K562 (cell line): ENCODE data around the gene TBC1D16. TPM values are rescaled to one million over a fixed set of nuclear protein-coding genes. Genes with fewer than 3 reads are reported as not detected.

Experiments used
- CBX5 ChIP-seq: IDR thresholded peaks from 2 replicates; pipeline ENCODE4 v1.6.1; 2014; ENCODE audit warnings: low read depth, borderline replicate concordance
- CREB5 ChIP-seq: fragments of 250-450 bp; sonication (Bioruptor Pico); IDR thresholded peaks from 2 replicates; pipeline ENCODE4 v1.5.0; 2020; ENCODE audit warnings: mild to moderate bottlenecking
- HDAC6 ChIP-seq: IDR thresholded peaks from 2 replicates; pipeline ENCODE4 v1.6.1; 2012; ENCODE audit warnings: low read depth, mild to moderate bottlenecking, control low read depth, inconsistent platforms, low read length, moderate library complexity
- HES1 ChIP-seq: fragments of 450-650 bp; IDR thresholded peaks from 2 replicates; pipeline ENCODE4 v1.6.1; 2016; ENCODE audit warnings: low read depth, mild to moderate bottlenecking, moderate library complexity
- HEY1 ChIP-seq: fragments of 250-450 bp; sonication (Bioruptor Pico); IDR thresholded peaks from 2 replicates; pipeline ENCODE4 v1.5.0; 2020; ENCODE audit warnings: mild to moderate bottlenecking, moderate library complexity, borderline replicate concordance
- HNRNPUL1 ChIP-seq: fragments of 200-400 bp; formaldehyde crosslinking; IDR thresholded peaks from 2 replicates; pipeline ENCODE4 v1.6.1; 2017; ENCODE audit warnings: low read length
- MAFF ChIP-seq: IDR thresholded peaks from 2 replicates; pipeline ENCODE4 v1.6.1; 2012; ENCODE audit warnings: low read length, improper control_type of control experiment
- NR2C1 ChIP-seq, 2 experiments: fragments of 450-650 bp; IDR thresholded peaks; 2 replicates each; pipeline ENCODE4 v1.6.1; 2017; ENCODE audit warnings: mild to moderate bottlenecking in 2 of 2, antibody characterized with exemption in 1 of 2, inconsistent platforms in 1 of 2, missing compliant biosample characterization in 1 of 2, missing genetic modification characterization in 1 of 2
- POLR3A ChIP-seq: IDR thresholded peaks from 2 replicates; pipeline ENCODE4 v1.6.1; 2011; ENCODE audit warnings: borderline replicate concordance, mild to moderate bottlenecking, moderate library complexity; ENCODE audit not compliant: insufficient read length, insufficient read depth; ENCODE audit errors: extremely low read depth
- PRPF4 ChIP-seq: fragments of 200-400 bp; formaldehyde crosslinking; IDR thresholded peaks from one replicate; pipeline ENCODE4 v1.6.1; 2017; ENCODE audit warnings: low read length, low read depth, mild to moderate bottlenecking; ENCODE audit not compliant: insufficient read depth, poor library complexity, severe bottlenecking
- SIN3B ChIP-seq: fragments of 450-650 bp; IDR thresholded peaks from 2 replicates; pipeline ENCODE4 v1.6.1; 2017; ENCODE audit warnings: low read depth, mild to moderate bottlenecking, moderate library complexity
- SMAD4 ChIP-seq: fragments of 250-450 bp; sonication (Bioruptor Pico); conservative IDR thresholded peaks from 2 replicates; pipeline ENCODE4 v1.8.0; 2021; ENCODE audit warnings: inconsistent platforms, mild to moderate bottlenecking, moderate library complexity
- SUPT5H ChIP-seq: fragments of 450-650 bp; IDR thresholded peaks from 2 replicates; pipeline ENCODE4 v1.6.1; 2016
- TCF7 ChIP-seq: sonication (generic); IDR thresholded peaks from 2 replicates; pipeline ENCODE4 v1.6.1; 2016; ENCODE audit warnings: antibody characterized with exemption, borderline replicate concordance
- THAP12 ChIP-seq: fragments of 250-450 bp; sonication (Bioruptor Pico); IDR thresholded peaks from 2 replicates; pipeline ENCODE4 v1.9.0; 2021; ENCODE audit warnings: mild to moderate bottlenecking, inconsistent platforms
- VEZF1 ChIP-seq: fragments of 200-800 bp; sonication (Bioruptor generic); IDR thresholded peaks from 2 replicates; pipeline ENCODE4 v1.6.1; 2017; ENCODE audit warnings: missing genetic modification characterization, missing compliant biosample characterization
- XRCC5 ChIP-seq: fragments of 200-400 bp; formaldehyde crosslinking; IDR thresholded peaks from 2 replicates; pipeline ENCODE4 v1.6.1; 2017; ENCODE audit warnings: low read depth, mild to moderate bottlenecking, low read length
- ZKSCAN3 ChIP-seq: fragments of 250-450 bp; sonication (Bioruptor Pico); IDR thresholded peaks from 2 replicates; pipeline ENCODE4 v1.4.0; 2020
- ZNF134 ChIP-seq: fragments of 250-450 bp; sonication (Bioruptor Pico); conservative IDR thresholded peaks from 2 replicates; pipeline ENCODE4 v1.4.0; 2020
- ZNF511 ChIP-seq: sonication (generic); formaldehyde crosslinking; IDR thresholded peaks from 2 replicates; pipeline ENCODE4 v1.8.0; 2022; ENCODE audit warnings: mild to moderate bottlenecking, missing genetic modification reagents
- polyA plus RNA-seq, 8 experiments: library from polyadenylated mRNA; depleted of rRNA in 4 of 8; stranded (reverse) in 5 of 8; unstranded in 3 of 8; fragments of >200 nt; fragmentation: Nextera tagmentation in 2 of 8; fragmentation: Illumina TruSeq in 1 of 8; extraction: Ambion mirVana in 2 of 8; extraction: Trizol in 1 of 8; gene quantifications; 2 replicates each; pipeline versions ENCODE4 v1.2.1 to v1.2.3, GENCODE V29; 2011 to 2014; ENCODE audit warnings: inconsistent platforms in 1 of 8, missing spikeins in 1 of 8
- total RNA-seq, 7 experiments: library from RNA; depleted of rRNA in 6 of 7; stranded (reverse); fragments of >200 nt in 6 of 7; fragmentation: Illumina TruSeq in 2 of 7; extraction: Trizol in 2 of 7; gene quantifications; 2 replicates each; pipeline versions ENCODE4 v1.2.1 to v1.2.3, GENCODE V29; 2011 to 2021; ENCODE audit warnings: low replicate concordance in 1 of 7

TBC1D16 gene
- total and polyA plus RNA-seq, 9 of the 15 experiments (the other 6 are each of a cell fraction or from before 2014, with no cell fraction given), result 0.01 to 0.20 (median 0.03) TPM; not detected in 1

GRCh38 chr17:80068301-80069222 lies 32.9 kb upstream of the TBC1D16 start (continued):
- TF ChIP-seq VEZF1 (CRISPR knock-in tag), result no peak; the same call in 1 of the 2 replicates
- no peak for TF ChIP-seq XRCC5
- no peak for TF ChIP-seq NR2C1 (IDR thresholded peaks at IDR 0.05)
- TF ChIP-seq NR2C1 (tag; IDR thresholded peaks at IDR 0.05), result no peak
- TF ChIP-seq ZKSCAN3 (CRISPR knock-in tag), result no peak
- TF ChIP-seq HDAC6, result no peak
- no peak for TF ChIP-seq HNRNPUL1
- no peak for TF ChIP-seq CBX5
- no peak for TF ChIP-seq SIN3B
- no peak for TF ChIP-seq MAFF
- TF ChIP-seq ZNF134 (CRISPR knock-in tag), result no peak
- TF ChIP-seq HES1, result no peak
- no peak for TF ChIP-seq POLR3A
- no peak for TF ChIP-seq SUPT5H
- TF ChIP-seq THAP12, result no peak
- no peak for TF ChIP-seq PRPF4
- TF ChIP-seq TCF7, result 0 out of 2 replicates have a peak, but pooled peaks have one; percentile 33
- TF ChIP-seq ZNF511 (CRISPR knock-in tag), result no peak
- TF ChIP-seq SMAD4, result peak; percentile 68
- TF ChIP-seq CREB5 (CRISPR knock-in tag), result no peak
- TF ChIP-seq HEY1, result no peak
